GM12891 (cell line): ENCODE data around the gene PDE6C.

Source experiments
- DNase-seq: peaks from one replicate; pipeline ENCODE4 v3.0.0; 2011; ENCODE audit warnings: low spot score; ENCODE audit not compliant: insufficient read length
- FAIRE-seq: peaks from 2 replicates; lab custom pipeline; 2011; peaks lifted over from hg19 to GRCh38; lab: Jason Lieb, UNC
- PAX5 ChIP-seq: IDR thresholded peaks from 2 replicates; pipeline ENCODE4 v1.6.1; 2011; ENCODE audit warnings: low read length, moderate library complexity, mild to moderate bottlenecking; ENCODE audit not compliant: insufficient read depth, severe bottlenecking
- POLR2A ChIP-seq: IDR thresholded peaks from 2 replicates; pipeline ENCODE4 v1.6.1; 2011; ENCODE audit warnings: low read depth, low read length, control low read depth
- POLR2AphosphoS5 ChIP-seq: IDR thresholded peaks from 2 replicates; pipeline ENCODE4 v1.6.1; 2011; ENCODE audit warnings: low read depth, low read length, control low read depth
- POU2F2 ChIP-seq: IDR thresholded peaks from 2 replicates; pipeline ENCODE4 v1.6.1; 2011; ENCODE audit warnings: low read depth, mild to moderate bottlenecking, control low read depth, low read length, moderate library complexity
- SPI1 ChIP-seq: IDR thresholded peaks from 2 replicates; pipeline ENCODE4 v1.6.1; 2011; ENCODE audit warnings: low read depth, low read length, control low read depth
- TAF1 ChIP-seq: IDR thresholded peaks from 2 replicates; pipeline ENCODE4 v1.6.1; 2011; ENCODE audit warnings: low read depth, low read length, control low read depth

Gene PDE6C

DNA sequence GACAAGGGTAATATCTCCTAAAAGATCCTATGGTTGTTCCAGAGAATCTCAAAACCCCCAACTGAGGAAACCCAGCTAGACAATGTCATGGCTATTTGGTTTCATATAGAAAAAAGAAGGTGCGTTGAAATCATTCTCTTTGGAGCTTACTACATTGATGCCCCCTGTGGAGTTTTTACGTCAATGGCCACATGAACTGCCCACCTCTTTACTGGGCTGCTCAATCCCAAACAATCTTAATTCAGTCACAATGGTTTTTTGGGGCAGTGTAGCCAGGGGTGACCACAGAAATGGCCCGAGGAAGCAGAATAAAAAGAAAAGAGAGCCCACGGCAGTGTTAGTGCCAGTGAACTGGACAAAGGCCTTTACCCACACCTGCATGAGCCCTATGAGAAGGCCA lies 19.1 kb upstream of the PDE6C start:
- FAIRE-seq: no peak
- no peak for TF ChIP-seq POU2F2
- TF ChIP-seq TAF1: no peak
- TF ChIP-seq PAX5: no peak

DNA sequence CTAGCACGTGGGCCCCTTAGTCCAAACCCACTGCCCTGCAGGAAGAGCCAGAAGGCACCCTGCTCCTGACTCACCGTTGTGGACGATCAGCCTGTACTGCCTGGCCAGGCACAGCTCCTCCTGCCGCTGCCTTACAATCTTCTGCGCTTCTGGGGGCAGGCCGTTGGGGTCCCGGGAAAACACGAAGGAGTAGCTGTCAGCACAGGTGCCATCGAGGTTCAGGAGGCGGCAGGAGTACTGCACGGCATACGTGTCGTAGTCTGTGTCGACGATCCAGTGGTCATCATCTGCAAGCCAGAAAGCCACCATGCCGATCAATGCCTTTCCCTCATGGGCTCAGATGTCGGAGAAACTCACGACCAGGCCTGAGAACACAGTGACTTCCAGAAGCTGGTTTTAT lies 18.6 kb upstream of the PDE6C start:
- no peak for TF ChIP-seq POLR2A
- TF ChIP-seq POLR2AphosphoS5: no peak
- no peak for TF ChIP-seq POU2F2
- no peak for TF ChIP-seq TAF1
- no peak for TF ChIP-seq PAX5
- TF ChIP-seq SPI1: no peak
- no peak for FAIRE-seq
- DNase-seq: no peak

More for the DNA sequence above, 19.1 kb upstream of the PDE6C start:
- no peak for DNase-seq

DNA sequence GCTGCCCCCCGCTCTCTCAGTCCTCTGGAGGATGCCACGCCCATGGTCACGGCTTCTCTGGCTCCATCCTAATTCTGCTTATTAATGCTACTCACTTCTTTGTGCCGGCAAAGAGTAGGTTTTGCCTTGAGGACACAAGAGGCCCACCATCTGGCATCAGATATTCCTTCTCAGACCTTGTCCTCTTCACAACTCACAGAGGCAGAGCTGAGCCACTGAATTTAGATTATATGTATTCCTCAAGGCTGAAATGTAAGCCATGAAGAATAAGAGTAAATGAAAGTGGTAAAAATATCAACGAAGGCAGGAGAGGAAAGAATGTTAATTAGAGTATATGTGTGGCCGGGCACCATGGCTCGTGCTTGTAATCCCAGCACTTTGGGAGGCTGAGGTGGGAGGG lies 17.8 kb upstream of the PDE6C start:
- DNase-seq (no peak), FAIRE-seq (no peak)
- no peak for TF ChIP-seq POLR2A
- TF ChIP-seq POU2F2: no peak
- no peak for TF ChIP-seq POLR2AphosphoS5
- TF ChIP-seq PAX5: no peak
- TF ChIP-seq TAF1: no peak
- no peak for TF ChIP-seq SPI1

DNA sequence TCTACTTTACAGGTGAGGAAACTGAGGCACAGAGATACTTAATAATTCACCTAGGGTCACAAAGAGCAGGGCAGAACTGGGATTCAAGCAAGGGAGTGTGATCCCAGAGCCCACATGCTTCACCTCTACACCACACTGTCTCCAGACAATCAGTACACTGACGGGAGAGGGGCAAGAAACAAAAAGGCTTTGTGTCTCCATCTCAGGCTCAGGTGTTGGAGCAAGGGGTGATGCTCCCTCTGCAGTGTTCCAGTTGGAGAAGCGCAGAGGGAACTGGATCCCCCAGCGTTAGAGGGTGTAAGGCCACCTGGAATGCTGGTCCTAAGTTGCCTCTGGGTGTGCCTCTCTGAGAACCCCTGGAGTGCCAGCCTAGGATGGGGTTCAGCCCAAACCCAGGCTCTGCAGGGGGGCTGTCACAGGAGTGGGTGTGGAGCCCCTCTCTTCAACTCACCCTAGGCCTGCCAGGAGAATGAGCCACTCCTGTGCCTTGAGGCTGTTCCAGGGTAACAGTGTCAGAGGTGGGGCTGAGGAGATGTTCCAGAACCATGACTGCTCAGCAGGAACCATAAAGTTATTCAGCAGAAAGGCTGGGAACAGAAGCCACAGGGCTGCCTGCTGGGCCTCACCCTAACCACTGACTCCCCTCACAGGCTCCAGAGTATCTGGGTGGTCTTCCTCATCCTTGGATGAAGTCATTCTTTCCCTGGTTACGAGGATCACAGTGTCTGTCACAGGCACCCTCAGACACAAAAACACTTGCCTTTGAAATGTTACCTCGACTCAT lies 16.8 kb upstream of the PDE6C start:
- TF ChIP-seq POLR2AphosphoS5: no peak
- TF ChIP-seq POU2F2: no peak
- no peak for TF ChIP-seq SPI1
- TF ChIP-seq POLR2A: no peak
- no peak for TF ChIP-seq PAX5
- TF ChIP-seq TAF1: no peak
- DNase-seq (no peak), FAIRE-seq (no peak)

DNA sequence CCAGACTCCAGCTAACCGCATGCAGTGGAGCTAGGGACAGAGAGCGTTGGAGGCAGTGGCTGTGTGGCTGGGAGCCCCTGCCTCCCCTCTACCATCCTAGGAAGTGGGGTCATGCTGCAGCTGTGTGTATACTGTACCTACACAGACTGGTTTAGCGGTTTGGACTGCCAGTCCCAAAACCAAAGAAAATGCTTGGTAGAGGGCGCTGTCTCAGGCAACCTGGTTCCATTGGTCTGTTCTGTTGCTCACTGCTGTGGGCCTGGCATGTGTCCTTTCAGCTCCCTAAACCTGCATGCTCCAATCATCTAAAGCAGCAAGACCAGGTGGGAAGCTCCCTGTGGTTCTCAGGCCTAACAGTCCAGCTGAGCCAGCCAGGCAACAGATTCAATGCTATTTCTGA lies 15.8 kb upstream of the PDE6C start:
- TF ChIP-seq POU2F2: no peak
- TF ChIP-seq PAX5: no peak
- TF ChIP-seq TAF1: no peak
- no peak for TF ChIP-seq SPI1
- TF ChIP-seq POLR2A: no peak
- TF ChIP-seq POLR2AphosphoS5: no peak
- FAIRE-seq (no peak), DNase-seq (no peak)

DNA sequence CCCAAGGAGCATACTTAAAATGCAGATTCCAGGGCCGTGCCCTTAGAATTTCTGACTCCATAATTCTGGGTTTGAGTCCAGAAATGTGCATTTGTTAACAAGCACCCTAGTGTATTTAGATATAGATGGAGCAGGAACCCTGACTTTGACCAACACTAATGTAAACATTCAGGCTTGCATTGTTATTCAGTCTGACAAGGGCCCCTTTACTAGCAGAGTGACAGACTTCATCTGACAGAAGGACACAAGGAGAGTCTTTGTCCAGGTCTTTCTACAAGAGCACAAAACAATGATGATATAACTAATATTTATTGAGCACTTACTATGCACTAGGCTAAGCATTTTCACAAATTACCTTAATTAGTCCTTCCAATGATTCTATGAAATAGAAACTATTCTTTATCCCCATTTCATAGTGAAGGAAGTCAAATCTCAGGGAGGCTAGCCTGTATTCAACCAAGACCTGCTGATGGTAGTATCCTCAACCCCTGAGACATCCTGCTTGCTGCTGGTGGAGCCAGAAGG lies 15.2 kb upstream of the PDE6C start:
- DNase-seq (no peak), FAIRE-seq (no peak)
- TF ChIP-seq SPI1 (no peak), POLR2A (no peak), TAF1 (no peak), POLR2AphosphoS5 (no peak), POU2F2 (no peak), PAX5 (no peak)

DNA sequence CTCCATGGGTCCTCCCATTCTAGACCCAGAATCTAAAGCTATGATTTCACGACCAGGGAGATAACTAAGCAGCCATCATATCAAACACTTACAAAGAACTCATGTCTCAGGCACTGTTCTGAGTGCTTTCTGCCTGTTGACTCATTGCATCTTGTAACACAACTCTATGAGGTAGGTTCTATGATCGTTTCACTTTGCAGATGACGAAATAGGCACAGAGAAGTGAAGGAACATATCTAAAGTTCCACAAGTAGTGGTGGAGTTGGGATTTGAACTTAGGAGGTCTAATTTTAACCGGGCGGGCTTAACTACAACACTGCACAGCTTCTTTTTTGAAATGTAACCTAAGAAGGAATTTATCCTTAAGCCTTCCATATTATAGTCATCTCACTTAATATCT lies 14.2 kb upstream of the PDE6C start:
- DNase-seq (no peak), FAIRE-seq (no peak)
- no peak for TF ChIP-seq PAX5
- TF ChIP-seq POU2F2: no peak
- no peak for TF ChIP-seq POLR2A
- TF ChIP-seq POLR2AphosphoS5: no peak
- no peak for TF ChIP-seq TAF1
- no peak for TF ChIP-seq SPI1

DNA sequence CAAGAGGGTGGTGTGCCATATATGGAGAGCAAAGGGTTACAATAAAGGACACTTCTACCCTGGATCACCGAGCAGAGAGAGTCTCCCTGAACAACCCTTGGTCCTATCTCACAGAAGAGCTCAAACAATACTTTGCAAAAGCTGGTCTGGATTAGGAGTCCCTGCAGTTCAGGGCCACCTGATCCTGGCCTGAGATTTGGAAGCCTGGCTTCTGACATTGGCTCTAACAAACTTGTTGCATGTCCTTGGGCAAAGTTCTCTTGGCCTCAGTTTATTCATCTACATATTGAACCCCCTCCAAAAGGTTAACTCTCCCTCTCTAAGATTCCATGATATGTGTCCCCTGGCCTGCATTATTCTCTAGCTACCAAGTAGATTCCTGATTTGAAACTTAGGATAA lies 13.0 kb upstream of the PDE6C start:
- TF ChIP-seq TAF1 (no peak), SPI1 (no peak)
- FAIRE-seq: no peak
- DNase-seq: no peak

DNA sequence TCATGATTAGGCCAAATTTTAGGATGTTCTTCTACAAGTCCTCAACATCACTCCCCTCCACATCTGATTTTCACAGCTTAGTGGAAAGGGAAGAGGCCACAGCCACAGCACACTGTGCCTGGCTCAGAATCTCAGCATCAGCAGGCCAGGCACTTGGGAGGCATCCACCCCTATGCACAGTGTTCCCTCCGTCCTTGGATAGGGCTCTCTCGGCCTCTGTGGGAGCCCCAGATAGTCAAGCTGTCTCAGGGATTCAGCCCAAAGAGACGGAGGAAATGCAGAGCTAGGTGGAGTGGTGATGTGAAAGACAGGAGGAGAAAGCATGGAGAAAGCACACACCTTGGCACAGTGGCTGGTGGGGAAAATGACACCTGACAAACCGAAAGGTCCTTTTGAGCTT lies 12.6 kb upstream of the PDE6C start:
- FAIRE-seq (no peak), DNase-seq (no peak)
- TF ChIP-seq POLR2AphosphoS5 (no peak), POLR2A (no peak), POU2F2 (no peak), TAF1 (no peak), SPI1 (no peak), PAX5 (no peak)

DNA sequence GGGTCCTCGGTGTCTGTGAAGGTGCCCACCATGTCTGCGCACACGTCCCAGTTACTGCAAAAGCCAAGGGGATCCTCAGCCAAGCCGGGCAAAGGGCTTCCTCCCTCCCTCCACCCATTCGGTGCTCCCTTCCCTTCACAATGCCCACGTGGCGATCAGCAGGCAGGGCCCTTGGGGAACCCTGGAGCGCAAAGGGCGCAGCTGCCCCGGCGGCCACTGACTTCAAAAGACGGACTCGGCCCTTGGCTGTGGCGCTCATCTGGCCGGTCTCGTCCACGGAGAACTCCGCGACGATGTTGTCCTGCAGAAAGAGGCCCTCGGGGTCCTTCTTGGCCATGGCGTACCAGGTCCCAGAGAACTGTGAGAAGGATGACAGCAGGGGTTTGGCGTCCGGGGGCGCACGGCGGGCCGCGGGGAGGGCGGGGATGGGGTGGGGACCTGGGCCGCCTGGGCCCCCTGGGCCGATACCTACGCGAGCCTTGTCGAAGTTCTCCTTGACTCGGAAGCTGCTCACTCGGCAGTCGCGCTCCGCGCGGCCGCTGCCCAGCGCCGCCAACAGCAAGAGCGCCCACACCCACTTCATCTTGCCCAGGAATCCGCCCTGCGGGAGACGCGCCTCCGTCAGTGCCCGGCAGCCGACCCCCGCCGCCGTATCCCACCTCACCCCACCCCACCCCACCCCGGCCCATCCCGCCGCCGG lies 11.7 kb upstream of the PDE6C start:
- no peak for TF ChIP-seq POLR2A
- no peak for TF ChIP-seq PAX5
- no peak for TF ChIP-seq POU2F2
- TF ChIP-seq POLR2AphosphoS5: no peak
- TF ChIP-seq TAF1: no peak
- TF ChIP-seq SPI1: no peak
- FAIRE-seq (no peak), DNase-seq (no peak)
